Body of pancreas (tissue), 4 donors: ENCODE results near the gene ARHGEF40. TPM values are rescaled to one million over a fixed set of nuclear protein-coding genes. Genes with fewer than 3 reads are reported as not detected.
A peak's percentile ranks its signal among the peaks of the same experiment; 100 is the strongest.

Experiments used
- ATAC-seq: fragments of 150-250 bp; one replicate; pipeline ENCODE4 v1.9.1; 2016
- DNase-seq, 4 donors: peaks; one replicate each; pipeline ENCODE4 v3.0.0-alpha.2; 2019
- H3K27ac ChIP-seq, 4 donors: fragments of 200-600 bp; sonication (generic); 1 replicate in 3 of 4; 2 replicates in 1 of 4; pipeline versions ENCODE4 v1.5.1 to v1.6.1; 2016 to 2019; ENCODE audit warnings: mild to moderate bottlenecking in 1 of 4, mixed read lengths in 1 of 4, moderate library complexity in 1 of 4
- H3K27me3 ChIP-seq, 2 donors: fragments of 200-600 bp; sonication (generic); one replicate each; pipeline ENCODE4 v1.6.0; 2016; ENCODE audit warnings: mild to moderate bottlenecking in 1 of 2
- H3K36me3 ChIP-seq, 2 donors: fragments of 200-600 bp; sonication (generic); replicated peaks in 1 of 2; 2 replicates each; pipeline ENCODE4 v1.5.1; 2016; ENCODE audit warnings: low read depth in 2 of 2; ENCODE audit not compliant: insufficient read depth in 1 of 2
- H3K4me1 ChIP-seq: fragments of 200-600 bp; sonication (generic); one replicate; pipeline ENCODE4 v1.6.0; 2016
- H3K4me3 ChIP-seq, 2 donors: fragments of 200-600 bp; sonication (generic); 1 replicate in 1 of 2; 2 replicates in 1 of 2; pipeline ENCODE4 v1.5.1; 2016 to 2019
- H3K9me3 ChIP-seq, 3 donors: fragments of 200-600 bp; sonication (generic); 1 replicate in 2 of 3; 2 replicates in 1 of 3; pipeline ENCODE4 v1.5.1; 2016
- CTCF ChIP-seq, 7 experiments: fragments of 450-650 bp in 4 of 7; fragments of 200-600 bp in 3 of 7; sonication (generic) in 3 of 7; IDR thresholded peaks; one replicate each; pipeline ENCODE4 v1.5.1; 2016 to 2019; ENCODE audit warnings: antibody characterized with exemption in 7 of 7
- POLR2A ChIP-seq, 3 donors: fragments of 450-650 bp; IDR thresholded peaks; one replicate each; pipeline ENCODE4 v1.6.1; 2016; ENCODE audit warnings: antibody characterized with exemption in 3 of 3, mild to moderate bottlenecking in 2 of 3
- WGBS, 2 donors: methylation state at CpG; one replicate each; pipeline ENCODE4 v1.1.5; 2017; 5-methylcytosine and 5-hydroxymethylcytosine counted together
- intact Hi-C: fragments of 100-400 bp; cut with DNase I; formaldehyde crosslinking; loops from one replicate; pipeline ENCODE4 v1.15.1; 2023
- total RNA-seq, 2 donors: library from RNA; depleted of rRNA; stranded (reverse); fragments of >200 nt; gene quantifications; one replicate each; pipeline ENCODE4 v1.1.0, GENCODE V29; 2016

ARHGEF40 gene
- total RNA-seq, 2 donors from 2014 or later = 58.4 to 142 TPM

- Histone ChIP-seq H3K36me3 (peaks cover 2 to 8% of the 10 kb centered on the region in 2 donors), H3K27me3 (no peaks in the 10 kb centered on the region), H3K4me1 (peaks cover 7% of the 10 kb centered on the region), H3K9me3 (no peaks in the 10 kb centered on the region), H3K4me3 (no peak overlapping the region), H3K27ac (peak overlapping the region in 1 of 4 donors; percentile 8)
- TF ChIP-seq POLR2A (IDR thresholded peaks at IDR 0.05) (no peak), CTCF (IDR thresholded peaks at IDR 0.05) (no peak)
- no peak for ATAC-seq
- peak in 2 of 4 donors; percentile 28 to 67 for DNase-seq
- intact Hi-C loops = loop anchor here (5.0 kb wide), 1 partner anchor 70 kb away; no protein-coding TSS in a partner anchor
- 66 to 75% methylated on average over 19 of the region's 19 CpGs for WGBS, 2 donors
Observed at GRCh38 chr14:21087294-21088091, 17.4 kb downstream of the ARHGEF40 start.

- H3K36me3 ChIP-seq = peaks cover 0 to 5% of the 10 kb centered on the region in 2 donors
- WGBS, 2 donors = 65 to 75% methylated on average over 4 of the region's 4 CpGs
- no peak overlapping the region for H3K4me3 ChIP-seq
- no peak overlapping the region for H3K27ac ChIP-seq
- H3K27me3 ChIP-seq = no peaks in the 10 kb centered on the region
- H3K4me1 ChIP-seq = peaks cover 17% of the 10 kb centered on the region
- DNase-seq = no peak
- H3K9me3 ChIP-seq = no peaks in the 10 kb centered on the region
- intact Hi-C loops = loop anchor here (5.0 kb wide), 1 partner anchor 71 kb away; no protein-coding TSS in a partner anchor
- TF ChIP-seq CTCF (IDR thresholded peaks at IDR 0.05) (no peak), POLR2A (IDR thresholded peaks at IDR 0.05) (no peak)
- no peak for ATAC-seq
Observed at GRCh38 chr14:21088687-21089086, 18.6 kb downstream of the ARHGEF40 start.

- Histone ChIP-seq H3K27ac (no peak overlapping the region), H3K36me3 (peaks cover 0 to 3% of the 10 kb centered on the region in 2 donors), H3K4me1 (peaks cover 17% of the 10 kb centered on the region), H3K9me3 (no peaks in the 10 kb centered on the region), H3K4me3 (no peak overlapping the region), H3K27me3 (no peaks in the 10 kb centered on the region)
- intact Hi-C loops = loop anchor here (5.0 kb wide), 1 partner anchor 72 kb away; no protein-coding TSS in a partner anchor
- DNase-seq (no peak), ATAC-seq (no peak)
- TF ChIP-seq CTCF (IDR thresholded peaks at IDR 0.05) (no peak), POLR2A (IDR thresholded peaks at IDR 0.05) (no peak)
- 57 to 72% methylated on average over 1 of the region's 1 CpG for WGBS, 2 donors
Observed at GRCh38 chr14:21089271-21089670, 19.2 kb downstream of the ARHGEF40 start.

GRCh38 chr14:21089877-21090193 lies 19.7 kb downstream of the ARHGEF40 start:
- intact Hi-C loops = loop anchor here (5.0 kb wide), 1 partner anchor 73 kb away; no protein-coding TSS in a partner anchor
- TF ChIP-seq POLR2A (IDR thresholded peaks at IDR 0.05) = no peak
- TF ChIP-seq CTCF (IDR thresholded peaks at IDR 0.05) = no peak
- WGBS, 2 donors = 79 to 85% methylated on average over 5 of the region's 5 CpGs
- H3K27me3 ChIP-seq = no peaks in the 10 kb centered on the region
- no peak overlapping the region for H3K27ac ChIP-seq
- peaks cover 0 to 2% of the 10 kb centered on the region in 2 donors for H3K36me3 ChIP-seq
- no peak for ATAC-seq
- peaks cover 17% of the 10 kb centered on the region for H3K4me1 ChIP-seq
- no peaks in the 10 kb centered on the region for H3K9me3 ChIP-seq
- DNase-seq = no peak
- no peak overlapping the region for H3K4me3 ChIP-seq
